Spleen (tissue), 7 donors: ENCODE measurements around the gene CDIP1.

Experiments used
- CTCF ChIP-seq, 11 experiments: fragments of 200-600 bp in 7 of 11; fragments of 450-650 bp in 4 of 11; sonication (generic) in 4 of 11; IDR thresholded peaks in 8 of 11; conservative IDR thresholded peaks in 3 of 11; 1 replicate in 7 of 11; 2 replicates in 4 of 11; pipeline versions ENCODE4 v1.4.0 to v1.8.0; 2016 to 2021; ENCODE audit warnings: antibody characterized with exemption in 11 of 11, inconsistent platforms in 4 of 11, mild to moderate bottlenecking in 1 of 11
- POLR2AphosphoS5 ChIP-seq, 3 donors: sonication (generic); formaldehyde crosslinking; IDR thresholded peaks; one replicate each; pipeline ENCODE4 v1.5.1; 2017; ENCODE audit warnings: antibody characterized with exemption in 3 of 3
- donor health status: DM: no; HTN: no; CAD: no; lungs with moderate emphysema.
- donor health status: DM: no; HTN: no; CAD: no.
- donor health status: DM: no; HTN: no; CAD: no.

GRCh38 chr16:4556580-4556979 lies 18.0 kb upstream of the CDIP1 start:
- no peak for TF ChIP-seq POLR2AphosphoS5 (IDR thresholded peaks at IDR 0.05)
- no peak for TF ChIP-seq CTCF (IDR thresholded peaks at IDR 0.05 in 8 of 11, conservative IDR thresholded peaks at IDR 0.05 in 3 of 11)
